ENCODE measurements around the gene XK.
"Not testable (repeated sequence)": the region's sequence is repeated elsewhere in the genome, so short reads cannot be mapped to it uniquely, and the experiment has no call there.

XK gene

DNA sequence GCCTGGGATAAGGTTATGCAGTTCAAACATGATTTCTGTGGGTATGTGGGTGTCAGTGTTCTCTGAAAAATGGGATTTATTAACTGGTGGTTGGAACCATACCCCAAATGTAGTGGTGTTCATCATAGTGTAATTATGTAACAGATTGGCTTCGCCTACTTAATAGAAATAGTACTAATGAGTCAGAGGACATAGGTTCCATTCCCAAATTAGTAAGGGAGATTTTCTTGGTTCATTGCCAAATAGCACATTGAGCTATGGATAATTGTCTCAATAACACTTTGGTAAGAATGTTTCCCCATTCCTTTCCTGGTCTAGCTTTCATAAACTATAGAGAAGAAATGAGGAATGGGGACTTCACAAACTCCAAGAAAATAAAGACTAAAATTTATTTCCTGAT is 73.8 kb downstream of the XK start:
- no peak for DNase-seq

DNA sequence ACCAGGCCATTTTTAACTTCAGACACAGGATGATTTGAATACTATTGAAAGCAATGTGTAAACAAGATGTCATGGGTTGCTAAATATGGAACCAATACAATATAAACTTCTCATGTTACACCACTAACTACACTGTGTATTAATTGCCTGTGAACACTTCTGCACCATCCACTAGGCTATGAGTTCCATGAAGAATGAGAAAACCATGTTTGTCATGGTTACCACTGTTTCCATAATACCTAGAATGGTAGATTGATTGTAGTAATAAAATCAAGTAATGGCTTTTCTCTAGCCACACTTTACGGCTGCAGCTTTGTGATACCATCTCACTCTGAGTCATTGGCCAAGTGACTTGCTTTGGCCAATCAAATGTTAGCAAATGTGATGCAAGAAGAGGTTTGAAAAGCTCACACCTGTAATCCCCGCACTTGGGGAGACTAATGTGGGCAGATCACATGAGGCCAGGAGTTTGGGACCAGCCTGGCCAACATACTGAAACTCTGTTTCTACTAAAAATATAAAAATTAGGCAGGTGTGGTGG is 74.4 kb downstream of the XK start:
- no peak for DNase-seq

DNA sequence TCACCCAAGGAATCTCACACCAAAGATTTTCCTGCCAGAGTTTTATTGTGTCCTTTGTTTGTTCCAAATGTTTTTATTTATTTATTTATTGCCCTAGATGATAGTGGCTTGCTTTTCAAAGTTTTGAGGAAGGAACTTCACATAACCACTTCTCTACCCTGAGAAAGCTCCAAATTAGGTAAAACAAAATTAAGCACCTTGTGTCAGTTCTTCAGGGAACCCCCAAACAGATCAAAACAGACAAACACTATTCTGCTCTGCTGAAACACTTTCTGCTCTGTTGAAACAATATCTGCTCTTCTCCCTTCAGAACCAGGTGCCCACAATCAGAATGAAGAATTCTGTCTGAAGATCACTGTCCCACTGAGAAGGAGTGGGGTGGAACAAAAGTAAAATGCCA is 77.8 kb downstream of the XK start:
- DNase-seq = no peak

DNA sequence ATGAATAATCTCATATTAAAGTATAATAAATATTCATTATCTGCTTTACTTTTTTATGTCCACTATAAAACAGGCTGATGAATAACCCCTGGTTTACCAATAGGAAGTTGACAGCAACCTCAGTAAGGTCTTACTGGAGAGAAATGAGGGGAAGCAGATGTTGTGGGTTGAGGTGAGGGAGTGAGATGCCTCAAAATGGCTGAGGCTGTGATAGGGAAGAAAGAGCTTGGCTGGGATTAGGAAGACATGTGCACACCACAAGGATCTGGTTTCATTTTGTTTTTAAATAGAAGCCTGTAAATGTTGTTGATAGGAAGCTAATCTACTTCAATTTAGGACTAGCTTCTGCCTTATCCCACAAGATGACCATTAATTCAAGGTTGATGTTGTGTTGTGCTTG is 79.9 kb downstream of the XK start:
- DNase-seq = no peak

DNA sequence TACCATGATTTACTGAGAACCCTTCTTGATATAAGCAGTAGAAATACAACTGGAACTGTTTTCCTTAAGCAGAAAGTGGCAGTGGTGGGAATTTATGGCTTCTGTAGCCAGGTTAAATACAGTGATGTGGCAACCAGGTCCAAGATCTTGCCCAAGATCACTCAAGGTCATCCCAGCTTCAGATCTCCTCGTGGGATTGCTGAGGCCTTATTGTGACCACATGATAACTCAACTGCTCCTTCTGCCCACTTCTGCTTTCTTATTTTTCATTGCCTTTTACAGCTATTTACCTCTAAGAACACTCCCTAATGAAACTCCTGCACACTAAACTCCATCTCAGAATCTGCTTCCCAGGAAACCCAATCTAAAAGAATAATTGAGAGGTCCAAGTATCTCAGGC is 81.8 kb downstream of the XK start:
- no peak for DNase-seq

DNA sequence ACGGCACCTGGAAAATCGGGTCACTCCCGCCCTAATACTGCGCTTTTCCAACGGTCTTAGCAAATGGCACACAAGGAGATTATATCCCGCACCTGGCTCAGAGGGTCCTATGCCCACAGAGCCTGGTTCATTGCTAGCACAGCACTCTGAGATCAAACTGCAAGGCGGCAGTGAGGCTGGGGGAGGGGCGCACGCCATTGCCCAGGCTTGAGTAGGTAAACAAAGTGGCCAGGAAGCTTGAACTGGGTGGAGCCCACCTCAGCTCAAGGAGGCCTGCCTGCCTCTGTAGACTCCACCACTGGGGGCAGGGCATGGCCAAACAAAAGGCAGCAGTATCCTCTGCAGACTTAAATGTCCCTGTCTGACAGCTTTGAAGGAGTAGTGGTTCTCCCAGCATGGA is 83.3 kb downstream of the XK start:
- DNase-seq = not testable (repeated sequence)

DNA sequence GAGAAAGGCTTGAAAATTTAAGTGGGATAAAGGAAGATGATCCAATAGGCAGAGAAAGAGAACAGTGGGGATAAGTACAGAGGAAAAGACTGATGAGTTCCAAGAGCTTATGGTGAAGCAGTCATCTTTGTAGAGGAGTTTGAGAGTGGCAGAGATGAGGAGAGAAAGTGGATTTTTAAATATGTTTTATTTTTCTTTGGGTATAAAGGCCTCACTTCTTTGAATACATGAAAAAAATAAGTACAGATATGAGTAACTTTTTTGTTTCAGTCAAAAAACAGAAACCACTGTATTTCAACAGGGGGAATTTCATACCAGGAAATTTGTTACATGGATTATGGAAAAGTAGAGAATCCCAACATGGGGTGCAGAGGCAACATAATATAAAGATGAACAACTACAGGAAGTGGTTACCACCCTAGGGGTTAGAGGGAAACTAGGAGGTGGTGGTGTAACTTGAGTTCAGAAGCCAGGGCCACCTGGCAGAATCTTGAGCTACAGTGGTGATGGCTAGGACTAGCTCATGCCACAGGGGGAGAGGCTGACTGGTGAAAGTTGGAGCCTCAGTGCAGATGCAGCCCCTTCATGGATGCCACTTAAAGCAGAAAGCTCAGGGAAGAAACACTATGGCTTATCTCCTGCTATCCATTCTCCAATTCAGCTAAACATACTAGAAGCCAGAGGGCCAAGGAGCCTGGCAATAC is 90.8 kb downstream of the XK start:
- no peak for DNase-seq

DNA sequence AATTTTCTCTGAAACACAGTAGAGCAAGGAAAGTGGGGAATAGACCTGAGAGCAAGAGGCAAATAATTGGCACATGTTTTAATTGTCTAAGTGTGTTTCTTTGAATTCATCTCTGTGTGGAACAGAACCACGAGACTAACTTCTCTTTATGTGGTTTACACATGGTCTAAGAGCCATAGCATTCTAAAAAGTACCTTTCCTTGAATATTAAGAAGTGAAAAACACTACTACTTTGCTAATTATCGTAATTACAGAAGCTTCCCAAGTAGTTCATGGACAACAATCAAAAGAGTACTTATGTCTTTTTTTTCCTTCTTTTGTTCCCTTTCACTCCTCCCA is 91.4 kb downstream of the XK start:
- DNase-seq = no peak

DNA sequence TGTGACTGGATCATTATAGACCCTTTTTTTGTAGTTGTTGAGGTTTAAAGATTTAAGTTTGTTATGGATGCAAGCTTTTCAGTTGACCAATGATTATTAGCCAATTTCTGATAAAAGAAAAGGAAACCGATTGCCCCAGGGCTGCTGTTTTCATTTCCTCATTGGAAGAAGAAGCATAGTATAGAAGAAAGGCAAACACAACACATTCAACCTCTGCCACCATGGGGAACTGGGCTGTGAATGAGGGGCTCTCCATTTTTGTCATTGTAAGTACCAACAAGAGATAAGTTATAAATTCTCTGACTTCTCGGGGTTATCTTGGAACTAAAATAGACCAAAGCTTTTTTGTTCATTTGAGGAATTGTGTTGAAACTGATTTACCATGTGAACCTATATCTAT is 94.3 kb downstream of the XK start, which contains the start of gene CYBB:
CYBB (plus strand) TSS at position 203 of the 400 bp plus-strand sequence; CDS start at position 222, 19 bp downstream.
- DNase-seq = no peak

DNA sequence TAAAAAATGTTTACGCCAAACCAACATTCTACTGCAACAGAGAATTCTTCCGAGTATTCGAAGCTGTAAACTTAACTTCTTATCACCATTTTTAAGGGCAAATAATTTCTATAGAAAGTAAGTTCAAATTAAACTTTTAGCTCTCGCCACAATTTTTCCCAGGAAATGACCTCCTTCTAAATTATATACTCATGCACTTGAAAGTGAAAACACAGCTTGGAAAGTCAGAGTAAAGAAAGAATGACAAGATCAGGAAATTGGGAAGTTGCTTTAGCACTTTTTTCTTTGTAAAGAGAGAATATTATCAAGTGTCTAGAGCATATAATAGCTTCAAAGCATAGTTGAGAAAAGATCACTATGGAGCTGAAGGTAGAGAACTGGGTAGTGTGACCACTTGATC is 95.5 kb downstream of the XK start:
- DNase-seq = no peak
